Astrocyte of the spinal cord (primary cell): ENCODE data around the gene ALG11.
A peak's percentile ranks its signal among the peaks of the same experiment; 100 is the strongest.

Experiments
- DNase-seq: peaks from one replicate; pipeline ENCODE4 v3.0.0; 2011; ENCODE audit warnings: low read depth, low spot score
- H3K4me3 ChIP-seq: 2 replicates; pipeline ENCODE4 v1.5.1; 2011; ENCODE audit warnings: low read depth, mild to moderate bottlenecking, low read length, moderate library complexity
- CTCF ChIP-seq: IDR thresholded peaks from 2 replicates; pipeline ENCODE4 v1.5.1; 2012; ENCODE audit warnings: low read depth, mild to moderate bottlenecking, low read length, inconsistent platforms
- in situ Hi-C: cut with HindIII; loops from 2 replicates; pipeline ENCODE4 v1.10.0; 2017; ENCODE audit warnings: low sequenced_read_pairs

The ALG11 gene

GRCh38 chr13:51988988-51989618, 23.1 kb upstream of the ALG11 start:
- DNase-seq: no peak
- no peak for TF ChIP-seq CTCF
- in situ Hi-C loops: no loop called here
- no peak overlapping the region for H3K4me3 ChIP-seq

GRCh38 chr13:51993713-51994112, 18.5 kb upstream of the ALG11 start:
- in situ Hi-C loops: no loop called here
- TF ChIP-seq CTCF: no peak
- no peak for DNase-seq
- no peak overlapping the region for H3K4me3 ChIP-seq

GRCh38 chr13:51995677-51996551, 16.3 kb upstream of the ALG11 start:
- no peak overlapping the region for H3K4me3 ChIP-seq
- peak; percentile 16 for DNase-seq
- TF ChIP-seq CTCF: no peak
- in situ Hi-C loops: no loop called here

GRCh38 chr13:51996641-51997040, 15.6 kb upstream of the ALG11 start:
- TF ChIP-seq CTCF: no peak
- in situ Hi-C loops: no loop called here
- no peak for DNase-seq
- H3K4me3 ChIP-seq: no peak overlapping the region

- in situ Hi-C loops: no loop called here
- no peak for DNase-seq
- H3K4me3 ChIP-seq: no peak overlapping the region
- TF ChIP-seq CTCF: no peak
Observed at GRCh38 chr13:51997186-51997585, 15.0 kb upstream of the ALG11 start.

- no peak overlapping the region for H3K4me3 ChIP-seq
- no peak for DNase-seq
- no peak for TF ChIP-seq CTCF
- in situ Hi-C loops: no loop called here
Observed at GRCh38 chr13:51997641-51998330, 14.4 kb upstream of the ALG11 start.
